Measurements from ENCODE around the gene CCDC92.
"Not testable (repeated sequence)": the region's sequence is repeated elsewhere in the genome, so short reads cannot be mapped to it uniquely, and the experiment has no call there.

GRCh38 chr12:123911672-123912409 is 60.8 kb downstream of the CCDC92 start:
- TF ChIP-seq ZBTB33, NFYB (CRISPR knock-in tag; IDR thresholded peaks at IDR 0.05): not testable (repeated sequence)

Measured in HepG2 (cell line).